Ascending aorta (tissue), 2 donors: ENCODE results near the gene HCK. TPM values are rescaled to one million over a fixed set of nuclear protein-coding genes. Genes with fewer than 3 reads are reported as not detected.
A peak's percentile ranks its signal among the peaks of the same experiment; 100 is the strongest.

Experiments
- DNase-seq, 2 donors: peaks; one replicate each; pipeline ENCODE4 v3.0.0-alpha.2; 2019; ENCODE audit warnings: low spot score in 2 of 2
- H3K27ac ChIP-seq, 2 donors: fragments of 200-600 bp; sonication (generic); one replicate each; pipeline ENCODE4 v1.5.1; 2016 to 2017; ENCODE audit warnings: mild to moderate bottlenecking in 1 of 2
- H3K27me3 ChIP-seq: fragments of 200-600 bp; sonication (generic); one replicate; pipeline ENCODE4 v1.5.1; 2017
- H3K36me3 ChIP-seq, 2 donors: fragments of 200-600 bp; sonication (generic); one replicate each; pipeline ENCODE4 v1.5.1; 2016
- H3K4me1 ChIP-seq, 2 donors: fragments of 200-600 bp; sonication (generic); one replicate each; pipeline ENCODE4 v1.5.1; 2016 to 2017; ENCODE audit warnings: mild to moderate bottlenecking in 1 of 2
- H3K4me3 ChIP-seq, 2 donors: fragments of 200-600 bp; sonication (generic); one replicate each; pipeline ENCODE4 v1.5.1; 2016 to 2017; ENCODE audit warnings: mild to moderate bottlenecking in 1 of 2
- H3K9me3 ChIP-seq, 2 donors: fragments of 200-600 bp; sonication (generic); one replicate each; pipeline ENCODE4 v1.5.1; 2016
- CTCF ChIP-seq, 3 experiments: fragments of 200-600 bp in 2 of 3; fragments of 450-650 bp in 1 of 3; sonication (generic) in 2 of 3; IDR thresholded peaks; one replicate each; pipeline ENCODE4 v1.5.1; 2016 to 2019; ENCODE audit warnings: antibody characterized with exemption in 3 of 3, mild to moderate bottlenecking in 1 of 3, moderate library complexity in 1 of 3
- intact Hi-C: fragments of 100-400 bp; cut with DNase I; formaldehyde crosslinking; loops from one replicate; pipeline ENCODE4 v1.15.1; 2023
- total RNA-seq: library from RNA; depleted of rRNA; stranded (reverse); fragments of >200 nt; gene quantifications from one replicate; pipeline ENCODE4 v1.1.0, GENCODE V29; 2016

The HCK gene
- total RNA-seq, 1 donor from 2014 or later = 16.8 TPM

- no peak for DNase-seq
- H3K27ac ChIP-seq = no peak overlapping the region
- TF ChIP-seq CTCF (IDR thresholded peaks at IDR 0.05) = no peak
- peaks cover 0 to 4% of the 10 kb centered on the region in 2 donors for H3K4me1 ChIP-seq
- intact Hi-C loops = no loop called here
- no peaks in the 10 kb centered on the region for H3K9me3 ChIP-seq
- no peak overlapping the region for H3K4me3 ChIP-seq
- no peaks in the 10 kb centered on the region for H3K36me3 ChIP-seq
- no peaks in the 10 kb centered on the region for H3K27me3 ChIP-seq
Observed at GRCh38 chr20:32050324-32050841, 1.7 kb upstream of the HCK start.

- no peaks in the 10 kb centered on the region for H3K27me3 ChIP-seq
- no peak overlapping the region for H3K4me3 ChIP-seq
- no peaks in the 10 kb centered on the region for H3K9me3 ChIP-seq
- H3K27ac ChIP-seq = no peak overlapping the region
- H3K4me1 ChIP-seq = peaks cover 0 to 4% of the 10 kb centered on the region in 2 donors
- no peaks in the 10 kb centered on the region for H3K36me3 ChIP-seq
- no peak for TF ChIP-seq CTCF (IDR thresholded peaks at IDR 0.05)
- DNase-seq = no peak
- intact Hi-C loops = no loop called here
Observed at GRCh38 chr20:32050851-32051556, 1.0 kb upstream of the HCK start.

- H3K36me3 ChIP-seq = no peaks in the 10 kb centered on the region
- H3K4me3 ChIP-seq = peak overlapping the region in 1 of 2 donors; percentile 61
- H3K27me3 ChIP-seq = no peaks in the 10 kb centered on the region
- DNase-seq = no peak
- H3K9me3 ChIP-seq = no peaks in the 10 kb centered on the region
- intact Hi-C loops = no loop called here
- H3K27ac ChIP-seq = no peak overlapping the region
- no peak for TF ChIP-seq CTCF (IDR thresholded peaks at IDR 0.05)
- H3K4me1 ChIP-seq = peaks cover 0 to 4% of the 10 kb centered on the region in 2 donors
Observed at GRCh38 chr20:32051720-32052089, 337 bp upstream of the HCK start.

- DNase-seq = peak in 1 of 2 donors; percentile 75
- Histone ChIP-seq H3K4me3 (peak overlapping the region; percentile 39 to 61), H3K27ac (peak overlapping the region in 1 of 2 donors; percentile 65), H3K4me1 (peaks cover 0 to 4% of the 10 kb centered on the region in 2 donors), H3K9me3 (no peaks in the 10 kb centered on the region), H3K36me3 (no peaks in the 10 kb centered on the region), H3K27me3 (no peaks in the 10 kb centered on the region)
- intact Hi-C loops = no loop called here
- no peak for TF ChIP-seq CTCF (IDR thresholded peaks at IDR 0.05)
Observed at GRCh38 chr20:32052778-32053362, 828 bp downstream of the HCK start.

GRCh38 chr20:32053648-32054047 is 1.6 kb downstream of the HCK start:
- Histone ChIP-seq H3K4me3 (no peak overlapping the region), H3K27ac (no peak overlapping the region), H3K27me3 (no peaks in the 10 kb centered on the region), H3K36me3 (no peaks in the 10 kb centered on the region), H3K4me1 (peaks cover 0 to 4% of the 10 kb centered on the region in 2 donors), H3K9me3 (no peaks in the 10 kb centered on the region)
- DNase-seq = no peak
- no peak for TF ChIP-seq CTCF (IDR thresholded peaks at IDR 0.05)
- intact Hi-C loops = no loop called here
